ENCODE data around the gene DPY19L1. TPM values are rescaled to one million over a fixed set of nuclear protein-coding genes. Genes with fewer than 3 reads are reported as not detected.

Gene DPY19L1
- total RNA-seq, 2 donors from 2014 or later = 35.8 to 75.1 TPM

- no peak overlapping the region for H3K9ac ChIP-seq (ENCODE audit: extremely low read depth, low read length, poor library complexity, severe bottlenecking)
- peaks cover 9% of the 10 kb centered on the region for H3K9me3 Mint-ChIP-seq
- H3K27me3 ChIP-seq (ENCODE audit: control insufficient read depth, insufficient read depth, low read length, poor library complexity, severe bottlenecking) = no peaks in the 10 kb centered on the region
- 93 to 97% methylated on average over 6 of the region's 6 CpGs for whole genome bisulfite sequencing, 2 experiments (ENCODE audit: insufficient coverage in 1 of 2, insufficient read length in 1 of 2)
- H3K4me3 ChIP-seq (ENCODE audit: low read length) = no peak overlapping the region
- H3K4me3 Mint-ChIP-seq = no peak overlapping the region
- no peaks in the 10 kb centered on the region for H3K36me3 Mint-ChIP-seq (ENCODE audit: low read depth)
- H3K27ac ChIP-seq (ENCODE audit: low read depth, low read length) = no peak overlapping the region
- H3K4me1 ChIP-seq (ENCODE audit: control insufficient read depth, insufficient read depth, low read length) = no peaks in the 10 kb centered on the region
- DNase-seq = no peak
- H3K36me3 ChIP-seq (ENCODE audit: control insufficient read depth, insufficient read depth, low read length) = no peaks in the 10 kb centered on the region
- no peak for TF ChIP-seq CTCF (conservative IDR thresholded peaks at IDR 0.05)
- no peak overlapping the region for H3K27ac Mint-ChIP-seq
- no peaks in the 10 kb centered on the region for H3K9me3 ChIP-seq (ENCODE audit: control insufficient read depth, low read length)
- peaks cover 4% of the 10 kb centered on the region for H3K27me3 Mint-ChIP-seq (ENCODE audit: insufficient read depth)
- peaks cover 4% of the 10 kb centered on the region for H3K4me1 Mint-ChIP-seq
Measured at GRCh38 chr7:34902182-34902581, 135.1 kb downstream of the DPY19L1 start.

DNA sequence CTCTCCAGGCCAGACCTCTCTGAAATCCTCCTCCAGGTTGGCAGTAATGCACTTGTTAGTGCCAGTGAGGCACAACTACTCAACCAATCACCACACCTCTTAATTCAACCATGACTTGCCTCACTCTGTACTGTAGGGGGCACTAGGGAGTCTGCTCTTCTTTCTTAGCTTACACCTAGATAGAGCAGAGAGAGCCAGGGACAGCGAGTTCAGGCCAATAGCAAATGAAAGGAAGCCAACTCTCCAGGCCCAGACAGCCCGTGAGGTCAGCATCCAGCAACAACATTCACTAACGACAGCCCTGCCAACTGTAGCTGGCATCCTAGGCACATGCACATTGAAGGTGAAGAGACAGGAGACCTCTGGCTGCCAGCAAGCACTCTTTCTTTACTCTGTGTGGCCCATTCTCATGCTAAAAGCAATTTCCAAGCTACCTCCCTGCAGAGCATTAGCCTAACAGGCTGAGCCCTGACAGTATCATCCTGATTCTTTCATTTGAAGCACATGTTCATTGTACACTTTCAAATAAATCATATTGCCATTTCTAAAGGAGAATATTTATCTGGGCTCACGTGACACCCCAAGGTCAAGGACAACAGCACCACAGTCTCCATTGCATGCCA is 136.3 kb downstream of the DPY19L1 start:
- DNase-seq = peak; percentile 71
- WGBS, 2 experiments (ENCODE audit: insufficient coverage in 1 of 2, insufficient read length in 1 of 2) = 78% methylated on average over 3 to 4 of the region's 4 CpGs
- no peaks in the 10 kb centered on the region for H3K36me3 ChIP-seq (ENCODE audit: control insufficient read depth, insufficient read depth, low read length)
- H3K27me3 Mint-ChIP-seq (ENCODE audit: insufficient read depth) = peaks cover 4% of the 10 kb centered on the region
- no peak overlapping the region for H3K27ac Mint-ChIP-seq
- H3K9ac ChIP-seq (ENCODE audit: extremely low read depth, low read length, poor library complexity, severe bottlenecking) = no peak overlapping the region
- H3K4me1 ChIP-seq (ENCODE audit: control insufficient read depth, insufficient read depth, low read length) = no peaks in the 10 kb centered on the region
- no peak overlapping the region for H3K4me3 ChIP-seq (ENCODE audit: low read length)
- peak; percentile 71 for TF ChIP-seq CTCF (conservative IDR thresholded peaks at IDR 0.05)
- no peaks in the 10 kb centered on the region for H3K27me3 ChIP-seq (ENCODE audit: control insufficient read depth, insufficient read depth, low read length, poor library complexity, severe bottlenecking)
- no peak overlapping the region for H3K4me3 Mint-ChIP-seq
- peaks cover 4% of the 10 kb centered on the region for H3K4me1 Mint-ChIP-seq
- peaks cover under 1% of the 10 kb centered on the region for H3K36me3 Mint-ChIP-seq (ENCODE audit: low read depth)
- H3K27ac ChIP-seq (ENCODE audit: low read depth, low read length) = no peak overlapping the region
- H3K9me3 ChIP-seq (ENCODE audit: control insufficient read depth, low read length) = peaks cover 7% of the 10 kb centered on the region
- peaks cover 17% of the 10 kb centered on the region for H3K9me3 Mint-ChIP-seq

GRCh38 chr7:34895202-34895601 is 142.1 kb downstream of the DPY19L1 start:
- Histone ChIP-seq H3K4me3 (ENCODE audit: low read length) (peak overlapping the region; percentile 65), H3K27me3 (ENCODE audit: control insufficient read depth, insufficient read depth, low read length, poor library complexity, severe bottlenecking) (no peaks in the 10 kb centered on the region), H3K27ac (ENCODE audit: low read depth, low read length) (no peak overlapping the region), H3K9me3 (ENCODE audit: control insufficient read depth, low read length) (peaks cover 21% of the 10 kb centered on the region), H3K9ac (ENCODE audit: extremely low read depth, low read length, poor library complexity, severe bottlenecking) (no peak overlapping the region), H3K4me1 (ENCODE audit: control insufficient read depth, insufficient read depth, low read length) (no peaks in the 10 kb centered on the region), H3K36me3 (ENCODE audit: control insufficient read depth, insufficient read depth, low read length) (no peaks in the 10 kb centered on the region)
- Mint-ChIP-seq H3K27ac (no peak overlapping the region), H3K4me1 (no peaks in the 10 kb centered on the region), H3K36me3 (ENCODE audit: low read depth) (peaks cover 5% of the 10 kb centered on the region), H3K27me3 (ENCODE audit: insufficient read depth) (no peaks in the 10 kb centered on the region), H3K9me3 (peaks cover 43% of the 10 kb centered on the region), H3K4me3 (no peak overlapping the region)
- no peak for TF ChIP-seq CTCF (conservative IDR thresholded peaks at IDR 0.05)
- no peak for DNase-seq

All from endodermal cell (in vitro differentiated cells).